Measurements from ENCODE around the gene HMX2. TPM values are rescaled to one million over a fixed set of nuclear protein-coding genes. Genes with fewer than 3 reads are reported as not detected.

Gene HMX2
- total and polyA plus RNA-seq, 2 of the 8 experiments (the other 6 are each of a cell fraction or from before 2014, with no cell fraction given), result 2.0 to 2.7 TPM

- Histone ChIP-seq H3K14ac (ENCODE audit: insufficient read length) (no peak overlapping the region), H3K4ac (replicated peaks; ENCODE audit: insufficient read length, low read depth, low read length) (no peak overlapping the region), H3K36me3 (ENCODE audit: control insufficient read depth in 2 of 4, insufficient read depth in 4 of 4, low read length in 3 of 4) (peaks cover 12 to 68% (median 36%) of the 10 kb centered on the region in 4 experiments), H3K27ac (ENCODE audit: low read depth, low read length) (no peak overlapping the region), H3K79me2 (ENCODE audit: control insufficient read depth in 1 of 2, insufficient read depth in 2 of 2, low read length in 2 of 2) (peaks cover 16 to 75% of the 10 kb centered on the region in 2 experiments), H3K23me2 (ENCODE audit: low read depth, low read length) (peaks cover 9% of the 10 kb centered on the region; the same call in 1 of the 2 replicates), H3K4me2 (ENCODE audit: insufficient read depth in 1 of 2, low read depth in 2 of 2, low read length in 2 of 2) (no peak overlapping the region), H3K4me3 (ENCODE audit: extremely low read depth in 1 of 4, insufficient read depth in 2 of 4, low read depth in 3 of 4, low read length in 4 of 4) (no peak overlapping the region), H2BK15ac (ENCODE audit: low read length) (no peak overlapping the region), H2BK120ac (replicated peaks; ENCODE audit: low read depth, low read length) (no peak overlapping the region), H4K20me1 (replicated peaks in 1 of 2; ENCODE audit: control insufficient read depth in 1 of 2, insufficient read depth in 2 of 2, low read length in 2 of 2) (peaks cover 12 to 23% of the 10 kb centered on the region in 2 experiments), H3K4me1 (replicated peaks in 1 of 4; ENCODE audit: control insufficient read depth in 3 of 4, insufficient read depth in 4 of 4, low read length in 3 of 4) (peaks cover 0 to 2% (median under 1%) of the 10 kb centered on the region in 4 experiments; a peak in 2 of 7 replicates), H2BK20ac (ENCODE audit: low read length) (no peak overlapping the region), H2BK12ac (ENCODE audit: low read depth, low read length) (no peak overlapping the region), H3K23ac (ENCODE audit: insufficient read length) (no peak overlapping the region), H4K91ac (replicated peaks; ENCODE audit: insufficient read length, low read length) (no peak overlapping the region), H3K56ac (replicated peaks; ENCODE audit: insufficient read length, low read depth, low read length) (no peak overlapping the region), H2AK5ac (ENCODE audit: low read depth, low read length) (no peak overlapping the region), H3K18ac (ENCODE audit: extremely low read depth, low read length) (no peak overlapping the region), H4K8ac (ENCODE audit: extremely low read depth, insufficient read depth, low read length) (no peak overlapping the region), H3K9ac (replicated peaks in 1 of 4; ENCODE audit: extremely low read depth in 1 of 4, low read depth in 3 of 4, low read length in 3 of 4) (no peak overlapping the region; a peak in 1 of 7 replicates), H3K27me3 (replicated peaks in 1 of 4; ENCODE audit: control insufficient read depth in 3 of 4, extremely low read depth in 1 of 4, insufficient read depth in 3 of 4, low read length in 3 of 4) (peaks cover 0 to 10% (median 5%) of the 10 kb centered on the region in 4 experiments; a peak in 3 of 7 replicates), H3K79me1 (ENCODE audit: low read depth, low read length) (peaks cover 11% of the 10 kb centered on the region), H2BK5ac (ENCODE audit: low read depth, low read length) (no peak overlapping the region), H2AFZ (ENCODE audit: low read length) (no peak overlapping the region), H3K9me3 (ENCODE audit: insufficient read depth in 2 of 2, low read depth in 1 of 2, low read length in 1 of 2) (no peaks in the 10 kb centered on the region), H4K5ac (ENCODE audit: insufficient read length, low read depth, low read length) (no peak overlapping the region)
- ChIA-PET CTCF (ENCODE audit: partially characterized antibody) (no interaction called here), POLR2A (ENCODE audit: partially characterized antibody) (interaction anchor here (4.3 kb wide), 1 partner anchor 8 kb away, joined by 22 read pairs; no protein-coding TSS in a partner anchor)
- 83% methylated on average over 3 of the region's 3 CpGs; no CpG with 5 or more reads in 1 of the 2 experiments for WGBS, 2 experiments (ENCODE audit: extremely low coverage in 1 of 2, insufficient coverage in 1 of 2, insufficient read length in 1 of 2, insufficient replicate concordance in 2 of 2, low coverage in 1 of 2, low lambda C conversion rate in 2 of 2, missing lambda C conversion rate in 1 of 2)
- TF ChIP-seq CHD2 (IDR thresholded peaks at IDR 0.05; ENCODE audit: low read length) (no peak), SIN3A (conservative IDR thresholded peaks at IDR 0.05 in 1 of 2, IDR thresholded peaks at IDR 0.05 in 1 of 2; ENCODE audit: low read depth in 1 of 2, low read length in 2 of 2) (no peak), GTF2F1 (IDR thresholded peaks at IDR 0.05; ENCODE audit: borderline replicate concordance, low read depth, low read length) (no peak), HDAC2 (IDR thresholded peaks at IDR 0.05; ENCODE audit: borderline replicate concordance in 1 of 2, low read depth in 2 of 2, low read length in 2 of 2) (no peak), SRF (IDR thresholded peaks at IDR 0.05; ENCODE audit: low read depth, low read length) (no peak), SP2 (IDR thresholded peaks at IDR 0.05; ENCODE audit: low read length) (no peak), SP4 (IDR thresholded peaks at IDR 0.05; ENCODE audit: low read length) (no peak), KDM5A (IDR thresholded peaks at IDR 0.05; ENCODE audit: low read length) (no peak), RXRA (IDR thresholded peaks at IDR 0.05; ENCODE audit: insufficient read depth, low read depth, low read length) (no peak)
- DNase-seq (ENCODE audit: low read depth in 1 of 2, low spot score in 2 of 2) (no peak), FAIRE-seq (no peak)
Measured at GRCh38 chr10:123157210-123157609, 9.3 kb downstream of the HMX2 start.
